ENCODE results near the gene RPS3.
A peak's percentile ranks its signal among the peaks of the same experiment; 100 is the strongest.
"Not testable (repeated sequence)": the region's sequence is repeated elsewhere in the genome, so short reads cannot be mapped to it uniquely, and the experiment has no call there.

Gene RPS3

GRCh38 chr11:75399344-75400145, at the start of gene RPS3:
RPS3 (plus strand) TSS chr11:75399518; CDS start chr11:75399548, 30 bp downstream.
- DNase-seq (ENCODE audit: low read depth), result peak; percentile 60

GRCh38 chr11:75349521-75350116, 49.7 kb upstream of the RPS3 start:
- no peak for DNase-seq (ENCODE audit: low read depth)

GRCh38 chr11:75350122-75350742, 49.1 kb upstream of the RPS3 start:
- no peak for DNase-seq (ENCODE audit: low read depth)

GRCh38 chr11:75350743-75351540, 48.4 kb upstream of the RPS3 start:
- DNase-seq (ENCODE audit: low read depth), result no peak

GRCh38 chr11:75351541-75351790, 47.9 kb upstream of the RPS3 start, which contains the start of gene ARRB1:
ARRB1 (minus strand) TSS chr11:75351661; CDS start chr11:75351607, 54 bp downstream.
- no peak for DNase-seq (ENCODE audit: low read depth)

- DNase-seq (ENCODE audit: low read depth), result no peak
Observed at GRCh38 chr11:75351791-75352587, 47.3 kb upstream of the RPS3 start.

- DNase-seq (ENCODE audit: low read depth), result no peak
Observed at GRCh38 chr11:75352588-75353206, 46.6 kb upstream of the RPS3 start.

GRCh38 chr11:75355051-75355450, 44.3 kb upstream of the RPS3 start:
- DNase-seq (ENCODE audit: low read depth), result no peak

- DNase-seq (ENCODE audit: low read depth), result no peak
Observed at GRCh38 chr11:75356613-75357012, 42.7 kb upstream of the RPS3 start.

GRCh38 chr11:75362285-75362684, 37.0 kb upstream of the RPS3 start:
- DNase-seq (ENCODE audit: low read depth), result not testable (repeated sequence)

- no peak for DNase-seq (ENCODE audit: low read depth)
Observed at GRCh38 chr11:75365711-75366181, 33.6 kb upstream of the RPS3 start.

- DNase-seq (ENCODE audit: low read depth), result not testable (repeated sequence)
Observed at GRCh38 chr11:75366826-75367225, 32.5 kb upstream of the RPS3 start.

GRCh38 chr11:75369560-75370255, 29.6 kb upstream of the RPS3 start:
- no peak for DNase-seq (ENCODE audit: low read depth)

GRCh38 chr11:75371949-75372876, 27.1 kb upstream of the RPS3 start:
- DNase-seq (ENCODE audit: low read depth), result no peak

GRCh38 chr11:75373201-75373600, 26.1 kb upstream of the RPS3 start:
- no peak for DNase-seq (ENCODE audit: low read depth)

- DNase-seq (ENCODE audit: low read depth), result no peak
Observed at GRCh38 chr11:75374646-75375045, 24.7 kb upstream of the RPS3 start.

- no peak for DNase-seq (ENCODE audit: low read depth)
Observed at GRCh38 chr11:75375626-75376025, 23.7 kb upstream of the RPS3 start.

GRCh38 chr11:75376175-75376574, 23.1 kb upstream of the RPS3 start:
- DNase-seq (ENCODE audit: low read depth), result no peak

GRCh38 chr11:75378776-75379175, 20.5 kb upstream of the RPS3 start:
- not testable (repeated sequence) for DNase-seq (ENCODE audit: low read depth)

Measured in GM04503 (cell line).